A549 (cell line): Measurements from ENCODE around the gene DHRS3. TPM values are rescaled to one million over a fixed set of nuclear protein-coding genes. Genes with fewer than 3 reads are reported as not detected.

Source experiments
- ATAC-seq, 2 experiments: fragments of 200-7000 bp in 1 of 2; fragments of >200 bp in 1 of 2; cut with Nextera tagmentation in 1 of 2; cut with Tn5 transposase in 1 of 2; 3 replicates each; pipeline versions ENCODE4 v1.8.0 to v1.9.1; 2018 to 2020; ENCODE audit warnings: mild to moderate bottlenecking in 1 of 2, moderate library complexity in 1 of 2
- CTCF ChIA-PET: fragments of 300-600 bp; sonication (Branson Sonifier 250); formaldehyde crosslinking; extraction: SDS; loops from one replicate; lab custom pipeline; 2021; ENCODE audit warnings: antibody characterized with exemption, inconsistent platforms; lab: Yijun Ruan, JAX
- POLR2A ChIA-PET: fragments of 350-600 bp; formaldehyde crosslinking; extraction: SDS; loops from one replicate; lab custom pipeline; 2021; ENCODE audit warnings: antibody characterized with exemption, inconsistent platforms; lab: Yijun Ruan, JAX
- DNase-seq, 2 experiments: peaks; one replicate each; pipeline versions ENCODE4 v3.0.0 to v3.0.0-alpha.2; 2011 to 2016; ENCODE audit warnings: low read depth in 1 of 2, low spot score in 1 of 2
- FAIRE-seq: peaks from 2 replicates; lab custom pipeline; 2011; peaks lifted over from hg19 to GRCh38; lab: Jason Lieb, UNC
- H3K27ac ChIP-seq, 2 experiments: fragments of >200 bp; sonication (Bioruptor Twin); formaldehyde crosslinking; 3 replicates each; pipeline ENCODE4 v1.5.1; 2016 to 2017
- H3K4me1 ChIP-seq: fragments of >200 bp; sonication (Bioruptor Twin); formaldehyde crosslinking; 3 replicates; pipeline ENCODE4 v1.6.1; 2016
- H3K4me2 ChIP-seq: fragments of >200 bp; sonication (Bioruptor Twin); formaldehyde crosslinking; 3 replicates; pipeline ENCODE4 v1.6.1; 2016
- H3K4me3 ChIP-seq: fragments of >200 bp; sonication (Bioruptor Twin); formaldehyde crosslinking; 3 replicates; pipeline ENCODE4 v1.5.1; 2016
- H3K9me3 ChIP-seq: fragments of >200 bp; sonication (Bioruptor Twin); formaldehyde crosslinking; 3 replicates; pipeline ENCODE4 v1.6.1; 2016
- ATOH8 ChIP-seq: fragments of 250-450 bp; sonication (Bioruptor Pico); IDR thresholded peaks from 2 replicates; pipeline ENCODE4 v1.5.0; 2020; ENCODE audit warnings: low read depth, mild to moderate bottlenecking, moderate library complexity
- BCL3 ChIP-seq: fragments of >200 bp; sonication (Bioruptor Twin); formaldehyde crosslinking; IDR thresholded peaks from 3 replicates; pipeline ENCODE4 v1.6.1; 2016
- CBX2 ChIP-seq: fragments of 200-600 bp; sonication (generic); IDR thresholded peaks from 2 replicates; pipeline ENCODE4 v1.6.1; 2016; ENCODE audit warnings: low read depth, mild to moderate bottlenecking, borderline replicate concordance
- CHD4 ChIP-seq: fragments of 200-600 bp; sonication (generic); IDR thresholded peaks from 2 replicates; pipeline ENCODE4 v1.6.1; 2016; ENCODE audit warnings: antibody characterized with exemption, mild to moderate bottlenecking, borderline replicate concordance
- E2F6 ChIP-seq: IDR thresholded peaks from 2 replicates; pipeline ENCODE4 v1.6.1; 2012; ENCODE audit warnings: low read depth, borderline replicate concordance
- EHF ChIP-seq: fragments of 250-450 bp; sonication (Bioruptor Pico); IDR thresholded peaks from 2 replicates; pipeline ENCODE4 v1.5.0; 2020; ENCODE audit warnings: mild to moderate bottlenecking
- ELK1 ChIP-seq: fragments of 150-350 bp; IDR thresholded peaks from 2 replicates; pipeline ENCODE4 v1.6.1; 2014; ENCODE audit warnings: low read depth, mild to moderate bottlenecking, low read length
- EP300 ChIP-seq, 2 experiments: fragments of >200 bp; sonication (Bioruptor Twin); formaldehyde crosslinking; IDR thresholded peaks; 2 replicates in 1 of 2; 3 replicates in 1 of 2; pipeline ENCODE4 v1.6.1; 2016 to 2017
- FOSB ChIP-seq: fragments of 250-450 bp; sonication (Bioruptor Pico); IDR thresholded peaks from 2 replicates; pipeline ENCODE4 v1.5.0; 2020; ENCODE audit warnings: mild to moderate bottlenecking, moderate library complexity
- GATA3 ChIP-seq: IDR thresholded peaks from 2 replicates; pipeline ENCODE4 v1.6.1; 2012; ENCODE audit warnings: borderline replicate concordance
- HES2 ChIP-seq: fragments of >200 bp; sonication (Bioruptor Twin); formaldehyde crosslinking; IDR thresholded peaks from 2 replicates; pipeline ENCODE4 v1.6.1; 2016
- HEYL ChIP-seq: fragments of 250-450 bp; sonication (Bioruptor Pico); IDR thresholded peaks from 2 replicates; pipeline ENCODE4 v1.8.0; 2021; ENCODE audit warnings: mild to moderate bottlenecking, moderate library complexity
- HMGXB4 ChIP-seq: fragments of 250-450 bp; sonication (Bioruptor Pico); IDR thresholded peaks from 2 replicates; pipeline ENCODE4 v1.5.0; 2021; ENCODE audit warnings: mild to moderate bottlenecking, moderate library complexity, borderline replicate concordance
- HOXB5 ChIP-seq: fragments of 250-450 bp; sonication (Bioruptor Pico); IDR thresholded peaks from 2 replicates; pipeline ENCODE4 v1.5.0; 2020; ENCODE audit warnings: mild to moderate bottlenecking, moderate library complexity
- JUN ChIP-seq, 2 experiments: fragments of >200 bp; sonication (Bioruptor Twin); formaldehyde crosslinking; IDR thresholded peaks; 2 replicates in 1 of 2; 3 replicates in 1 of 2; pipeline ENCODE4 v1.6.1; 2016 to 2017
- JUNB ChIP-seq: fragments of >200 bp; sonication (Bioruptor Twin); formaldehyde crosslinking; IDR thresholded peaks from 2 replicates; pipeline ENCODE4 v1.6.1; 2016
- KDM1A ChIP-seq: fragments of 200-600 bp; sonication (generic); IDR thresholded peaks from 2 replicates; pipeline ENCODE4 v1.6.1; 2016; ENCODE audit warnings: low read depth, mild to moderate bottlenecking
- MAFK ChIP-seq: fragments of 450-650 bp; IDR thresholded peaks from 2 replicates; pipeline ENCODE4 v1.6.1; 2014; ENCODE audit not compliant: partially characterized antibody
- MAZ ChIP-seq: fragments of 150-350 bp; IDR thresholded peaks from 2 replicates; pipeline ENCODE4 v1.6.1; 2014; ENCODE audit warnings: antibody characterized with exemption, low read depth, low read length, borderline replicate concordance
- NFE2L2 ChIP-seq: fragments of 150-350 bp; conservative IDR thresholded peaks from 2 replicates; pipeline ENCODE4 v1.6.1; 2014; ENCODE audit warnings: low read length
- NPAS2 ChIP-seq: fragments of 250-450 bp; sonication (Bioruptor Pico); IDR thresholded peaks from 2 replicates; pipeline ENCODE4 v1.8.0; 2022; ENCODE audit warnings: mild to moderate bottlenecking, moderate library complexity, borderline replicate concordance
- NR3C1 ChIP-seq: fragments of >200 bp; sonication (Bioruptor Twin); formaldehyde crosslinking; IDR thresholded peaks from 3 replicates; pipeline ENCODE4 v1.6.1; 2017
- POLR2AphosphoS2 ChIP-seq: conservative IDR thresholded peaks from 2 replicates; pipeline ENCODE4 v1.6.1; 2012; ENCODE audit warnings: low read length, improper control_type of control experiment, inconsistent platforms
- RFX5 ChIP-seq: fragments of 450-650 bp; IDR thresholded peaks from 2 replicates; pipeline ENCODE4 v1.7.1; 2014; ENCODE audit warnings: antibody characterized with exemption, mild to moderate bottlenecking, moderate library complexity
- TFCP2L1 ChIP-seq: fragments of 250-450 bp; sonication (Bioruptor Pico); IDR thresholded peaks from 2 replicates; pipeline ENCODE4 v1.5.0; 2021; ENCODE audit warnings: mild to moderate bottlenecking
- TP53 ChIP-seq: fragments of 250-450 bp; sonication (Bioruptor Pico); IDR thresholded peaks from 2 replicates; pipeline ENCODE4 v1.5.0; 2021; ENCODE audit warnings: mild to moderate bottlenecking, moderate library complexity
- USF2 ChIP-seq: fragments of 450-650 bp; IDR thresholded peaks from 2 replicates; pipeline ENCODE4 v1.6.1; 2014; ENCODE audit warnings: antibody characterized with exemption
- ZFP36 ChIP-seq: fragments of 450-650 bp; IDR thresholded peaks from 2 replicates; pipeline ENCODE4 v1.6.1; 2014; ENCODE audit warnings: borderline replicate concordance; ENCODE audit not compliant: partially characterized antibody
- ZSCAN20 ChIP-seq: fragments of 250-450 bp; sonication (Bioruptor Pico); IDR thresholded peaks from 2 replicates; pipeline ENCODE4 v1.8.0; 2022; ENCODE audit warnings: mild to moderate bottlenecking, moderate library complexity
- WGBS: methylation state at CpG from one replicate; pipeline ENCODE4 v1.1.6; 2017; ENCODE audit errors: missing lambda C conversion rate; 5-methylcytosine and 5-hydroxymethylcytosine counted together
- polyA plus RNA-seq, 4 experiments: library from polyadenylated mRNA; depleted of rRNA in 3 of 4; stranded (reverse); fragments of >200 nt; fragmentation: RNase III in 1 of 4; extraction: RNeasy Plus Mini Kit Qiagen cat#74134 plus additional on column Dnase treatment in 1 of 4; gene quantifications; 2 replicates in 3 of 4; 3 replicates in 1 of 4; pipeline ENCODE4 v1.2.3, GENCODE V29; 2011 to 2017

DHRS3 gene
- polyA plus RNA-seq, 2 of the 4 experiments (the other 2 are of a cell fraction): 62.7 to 79.7 TPM

GRCh38 chr1:12551584-12551983, 66.4 kb downstream of the DHRS3 start:
- 0 out of 2 replicates have a peak, but pooled peaks have one; percentile 25 for TF ChIP-seq CHD4
- no peak for TF ChIP-seq NFE2L2
- TF ChIP-seq ZFP36: peak; percentile 67
- 0 out of 2 replicates have a peak, but pooled peaks have one; percentile 66 for TF ChIP-seq KDM1A
- ChIA-PET CTCF (no interaction called here), POLR2A (no interaction called here)
- DNase-seq (no peak), ATAC-seq (no peak), FAIRE-seq (no peak)
- no peak overlapping the region for H3K4me3 ChIP-seq
- peak overlapping the region; percentile 40 to 82; a peak in 4 of 6 replicates for H3K27ac ChIP-seq
- H3K4me2 ChIP-seq: no peak overlapping the region
- no peaks in the 10 kb centered on the region for H3K9me3 ChIP-seq
- H3K4me1 ChIP-seq: peaks cover 50% of the 10 kb centered on the region

GRCh38 chr1:12549460-12550349, 68.3 kb downstream of the DHRS3 start:
- Histone ChIP-seq H3K9me3 (no peaks in the 10 kb centered on the region), H3K4me1 (peaks cover 38% of the 10 kb centered on the region), H3K4me2 (peak overlapping the region; percentile 94), H3K4me3 (peak overlapping the region; percentile 26; the same call in 2 of the 3 replicates), H3K27ac (peak overlapping the region; percentile 81 to 98)
- FAIRE-seq (no peak), ATAC-seq (peak; percentile 79 to 83), DNase-seq (peak; percentile 80 to 92)
- ChIA-PET POLR2A (interaction anchor here (0.6 to 3.7 kb wide), 8 partner anchors 8 to 73 kb away, joined by 3 to 31 read pairs (median 4); partner anchors contain the start of gene DHRS3), CTCF (interaction anchor here (0.7 to 1.2 kb wide), 4 partner anchors 9 to 86 kb away, joined by 3 to 4 read pairs (median 3); no protein-coding TSS in a partner anchor)
- 8% methylated on average over 26 of the region's 31 CpGs for WGBS
- TF ChIP-seq RFX5 (no peak), CBX2 (no peak), HES2 (no peak), HMGXB4 (no peak), HEYL (no peak), EP300 (IDR thresholded peaks at IDR 0.05) (peak; percentile 52 to 70; a peak in 3 of 5 replicates), JUNB (peak; percentile 84), ZSCAN20 (no peak), E2F6 (peak; percentile 8; the same call in 1 of the 2 replicates), MAZ (no peak), TFCP2L1 (CRISPR knock-in tag) (no peak), GATA3 (peak; percentile 89), NR3C1 (no peak), NPAS2 (CRISPR knock-in tag) (no peak), ELK1 (no peak), ZFP36 (no peak), BCL3 (peak; percentile 61; the same call in 2 of the 3 replicates), KDM1A (no peak), JUN (IDR thresholded peaks at IDR 0.05) (peak; percentile 57 to 65; a peak in 3 of 5 replicates), ATOH8 (CRISPR knock-in tag) (peak; percentile 30; the same call in 1 of the 2 replicates), EHF (CRISPR knock-in tag) (0 out of 2 replicates have a peak, but pooled peaks have one; percentile 6), HOXB5 (CRISPR knock-in tag) (no peak), TP53 (CRISPR knock-in tag) (no peak; the same call in 1 of the 2 replicates), MAFK (peak; percentile 53), FOSB (CRISPR knock-in tag) (no peak), USF2 (peak; percentile 60), POLR2AphosphoS2 (no peak)
